Type B pancreatic cell (in vitro differentiated cells): Measurements from ENCODE around the gene FCHO1. TPM values are rescaled to one million over a fixed set of nuclear protein-coding genes. Genes with fewer than 3 reads are reported as not detected.

Experiments used
- DNase-seq: peaks from one replicate; pipeline ENCODE4 v3.0.0; 2021; ENCODE audit warnings: mixed read lengths; ENCODE audit not compliant: unreplicated experiment; ENCODE audit errors: extremely low spot score
- H3K27ac Mint-ChIP-seq: 2 replicates; pipeline ENCODE4 v1.8.0; 2021; ENCODE audit warnings: mild to moderate bottlenecking, mixed read lengths
- H3K27me3 Mint-ChIP-seq: 2 replicates; pipeline ENCODE4 v1.8.0; 2021; ENCODE audit warnings: mixed read lengths
- H3K36me3 Mint-ChIP-seq: 2 replicates; pipeline ENCODE4 v1.8.0; 2021; ENCODE audit warnings: mixed read lengths
- H3K4me1 Mint-ChIP-seq: one replicate; pipeline ENCODE4 v1.8.0; 2021; ENCODE audit warnings: mixed read lengths; ENCODE audit not compliant: unreplicated experiment
- H3K4me3 Mint-ChIP-seq: 2 replicates; pipeline ENCODE4 v1.8.0; 2021; ENCODE audit warnings: mild to moderate bottlenecking, mixed read lengths
- H3K9me3 Mint-ChIP-seq: 2 replicates; pipeline ENCODE4 v1.8.0; 2021; ENCODE audit warnings: mixed read lengths
- total RNA-seq: library from RNA; stranded (reverse); gene quantifications from 2 replicates; pipeline ENCODE4 v1.2.1, GENCODE V29; 2021; ENCODE audit warnings: low replicate concordance
- TF ChIP-seq, protein P1 (sequence below): fragments of 200-600 bp; sonication (generic); conservative IDR thresholded peaks from 2 replicates; pipeline ENCODE4 v1.5.0; 2021; ENCODE audit warnings: antibody characterized with exemption, mild to moderate bottlenecking

The FCHO1 gene
- total RNA-seq, 1 donor from 2014 or later: 4.4 TPM

DNA sequence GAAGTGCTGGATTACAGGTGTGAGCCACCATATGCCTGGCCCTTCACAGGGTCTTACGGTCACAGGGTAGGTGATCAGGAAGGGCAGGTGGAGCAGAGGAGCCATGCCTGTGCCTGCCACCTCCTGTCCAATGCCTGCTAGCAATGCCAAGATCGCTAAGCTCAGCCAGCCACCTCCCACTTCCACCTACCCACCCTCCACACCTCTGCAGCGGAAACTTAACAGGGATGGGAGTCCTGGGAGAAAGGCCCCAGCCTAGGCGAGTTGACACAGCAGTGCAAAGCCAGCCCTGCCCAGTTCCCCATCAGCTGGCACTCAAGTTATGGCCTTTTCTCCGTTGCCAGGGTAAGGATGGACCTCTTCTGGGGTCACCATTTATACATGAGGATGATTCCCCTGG is 15.9 kb upstream of the FCHO1 start:
- Mint-ChIP-seq H3K36me3 (peaks cover 27% of the 10 kb centered on the region), H3K27me3 (no peaks in the 10 kb centered on the region), H3K27ac (no peak overlapping the region), H3K9me3 (no peaks in the 10 kb centered on the region), H3K4me3 (no peak overlapping the region), H3K4me1 (peaks cover 5% of the 10 kb centered on the region)
- DNase-seq: no peak
- TF ChIP-seq, protein P1, sequence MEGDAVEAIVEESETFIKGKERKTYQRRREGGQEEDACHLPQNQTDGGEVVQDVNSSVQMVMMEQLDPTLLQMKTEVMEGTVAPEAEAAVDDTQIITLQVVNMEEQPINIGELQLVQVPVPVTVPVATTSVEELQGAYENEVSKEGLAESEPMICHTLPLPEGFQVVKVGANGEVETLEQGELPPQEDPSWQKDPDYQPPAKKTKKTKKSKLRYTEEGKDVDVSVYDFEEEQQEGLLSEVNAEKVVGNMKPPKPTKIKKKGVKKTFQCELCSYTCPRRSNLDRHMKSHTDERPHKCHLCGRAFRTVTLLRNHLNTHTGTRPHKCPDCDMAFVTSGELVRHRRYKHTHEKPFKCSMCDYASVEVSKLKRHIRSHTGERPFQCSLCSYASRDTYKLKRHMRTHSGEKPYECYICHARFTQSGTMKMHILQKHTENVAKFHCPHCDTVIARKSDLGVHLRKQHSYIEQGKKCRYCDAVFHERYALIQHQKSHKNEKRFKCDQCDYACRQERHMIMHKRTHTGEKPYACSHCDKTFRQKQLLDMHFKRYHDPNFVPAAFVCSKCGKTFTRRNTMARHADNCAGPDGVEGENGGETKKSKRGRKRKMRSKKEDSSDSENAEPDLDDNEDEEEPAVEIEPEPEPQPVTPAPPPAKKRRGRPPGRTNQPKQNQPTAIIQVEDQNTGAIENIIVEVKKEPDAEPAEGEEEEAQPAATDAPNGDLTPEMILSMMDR: no peak

DNA sequence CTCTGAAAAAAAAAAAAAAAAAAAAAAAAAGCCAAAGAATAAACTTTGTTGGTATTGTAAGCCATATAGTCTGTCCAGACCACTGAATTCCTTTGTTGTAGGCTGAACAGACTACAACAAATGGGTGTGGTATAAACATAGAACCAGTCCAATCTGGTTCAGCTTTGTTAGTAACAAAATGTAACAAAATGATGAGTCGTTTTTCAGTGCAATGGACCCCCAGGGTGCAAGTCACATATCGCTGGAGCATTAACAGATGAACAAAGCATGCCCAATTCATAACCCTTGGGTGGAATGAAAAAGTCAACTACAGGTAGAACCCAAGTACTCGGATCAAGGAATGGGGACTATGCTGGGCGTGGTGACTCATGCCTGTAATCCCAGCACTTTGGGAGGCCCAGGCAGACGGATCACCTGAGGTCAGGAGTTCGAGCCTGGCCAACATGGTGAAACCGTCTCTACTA is 13.6 kb upstream of the FCHO1 start:
- H3K4me3 Mint-ChIP-seq: peak overlapping the region; percentile 36
- no peak for DNase-seq
- H3K4me1 Mint-ChIP-seq: no peaks in the 10 kb centered on the region
- no peaks in the 10 kb centered on the region for H3K9me3 Mint-ChIP-seq
- peaks cover 9% of the 10 kb centered on the region for H3K36me3 Mint-ChIP-seq
- H3K27me3 Mint-ChIP-seq: no peaks in the 10 kb centered on the region
- H3K27ac Mint-ChIP-seq: peak overlapping the region; percentile 69
- TF ChIP-seq, protein P1: no peak

DNA sequence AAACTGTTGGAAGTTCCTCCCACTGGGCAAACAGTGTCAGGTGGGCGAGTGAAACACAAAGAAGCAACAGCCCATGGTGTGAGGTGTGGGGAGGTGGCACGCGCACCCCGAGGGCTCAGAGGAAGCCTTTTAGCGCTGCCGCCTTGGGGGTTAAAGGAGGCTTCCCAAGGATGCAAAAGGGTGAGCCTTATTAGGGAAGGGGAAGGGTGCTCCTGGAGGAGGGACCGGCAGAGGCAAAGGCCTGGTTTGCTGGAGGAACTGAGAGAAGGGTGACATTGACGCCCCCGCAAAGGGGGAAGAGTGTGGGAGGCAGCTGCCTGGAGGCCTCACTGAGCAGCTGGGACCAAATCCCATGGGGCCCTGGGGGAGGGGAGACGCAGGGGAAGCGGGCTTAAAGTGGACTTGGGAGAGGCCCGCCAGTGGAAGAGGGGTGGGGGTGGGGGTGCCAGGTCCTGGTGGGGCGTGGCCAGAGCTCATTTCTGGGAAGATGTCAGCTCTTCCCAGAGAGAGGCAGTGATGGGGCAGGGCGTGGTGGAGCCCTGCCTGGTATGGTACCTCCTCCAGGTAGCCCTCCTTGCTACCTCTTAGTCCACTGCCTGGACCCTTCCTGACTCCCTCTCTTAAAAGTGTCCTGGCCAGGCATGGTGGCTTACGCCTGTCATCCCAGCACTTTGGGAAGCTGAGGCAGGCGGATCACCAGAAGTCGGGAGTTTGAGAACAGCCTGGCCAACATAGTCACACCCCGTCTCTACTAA is 12.0 kb upstream of the FCHO1 start:
- no peak for DNase-seq
- no peaks in the 10 kb centered on the region for H3K27me3 Mint-ChIP-seq
- no peaks in the 10 kb centered on the region for H3K9me3 Mint-ChIP-seq
- no peak overlapping the region for H3K27ac Mint-ChIP-seq
- H3K4me3 Mint-ChIP-seq: no peak overlapping the region
- TF ChIP-seq, protein P1: no peak
- no peaks in the 10 kb centered on the region for H3K4me1 Mint-ChIP-seq
- H3K36me3 Mint-ChIP-seq: peaks cover 4% of the 10 kb centered on the region

DNA sequence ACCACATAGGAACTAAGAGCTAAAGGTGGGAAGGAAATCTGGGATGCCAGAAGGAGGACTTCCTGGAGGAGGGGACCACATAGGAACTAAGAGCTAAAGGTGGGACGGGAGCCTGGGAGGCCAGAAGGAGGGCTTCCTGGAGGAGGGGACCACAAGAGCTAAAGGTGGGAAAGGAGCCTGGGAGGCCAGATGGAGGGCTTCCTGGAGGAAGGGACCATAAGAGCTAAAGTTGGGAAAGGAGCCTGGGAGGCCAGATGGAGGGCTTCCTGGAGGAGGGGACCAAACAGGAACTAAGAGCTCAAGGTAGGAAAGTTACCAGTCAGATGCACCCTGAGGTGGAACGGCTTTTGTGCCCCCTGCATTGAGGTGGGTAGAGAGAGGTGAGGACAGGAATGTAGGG is 9.8 kb upstream of the FCHO1 start:
- Mint-ChIP-seq H3K27me3 (no peaks in the 10 kb centered on the region), H3K4me3 (no peak overlapping the region), H3K36me3 (no peaks in the 10 kb centered on the region)

DNA sequence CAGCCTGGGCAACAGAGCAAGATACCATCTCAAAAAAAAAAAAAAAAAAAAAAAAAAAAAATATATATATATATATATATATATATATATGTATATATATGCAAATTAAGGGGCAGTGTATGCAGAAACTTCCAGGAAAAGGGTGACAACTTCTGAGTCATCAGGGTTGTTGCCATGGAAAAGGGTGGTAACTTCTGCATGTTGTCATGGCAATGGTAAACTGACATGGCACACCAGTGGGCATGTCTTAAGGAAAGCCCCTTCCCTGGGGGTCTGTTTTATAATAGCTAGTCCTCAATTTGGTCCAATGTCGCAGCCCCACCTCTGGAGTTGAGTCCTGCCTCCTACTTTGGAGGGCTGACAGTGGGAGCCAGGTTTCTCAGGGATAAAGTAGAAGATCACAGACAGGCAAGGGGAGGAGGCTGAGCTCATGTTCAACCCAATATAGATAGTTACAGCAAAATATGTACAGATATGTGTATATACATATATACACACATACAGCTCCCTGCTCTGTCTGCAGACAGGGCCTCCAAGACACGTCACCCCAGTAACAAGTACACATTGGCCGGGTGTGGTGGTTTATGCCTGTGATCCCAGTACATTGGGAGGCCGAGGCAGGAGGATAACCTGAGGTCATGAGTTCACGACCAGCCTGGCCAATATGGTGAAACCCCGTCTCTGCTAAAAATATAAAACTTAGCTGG is 7.2 kb upstream of the FCHO1 start:
- Mint-ChIP-seq H3K4me1 (no peaks in the 10 kb centered on the region), H3K27me3 (peaks cover 3% of the 10 kb centered on the region), H3K9me3 (no peaks in the 10 kb centered on the region), H3K36me3 (no peaks in the 10 kb centered on the region), H3K4me3 (no peak overlapping the region), H3K27ac (no peak overlapping the region)
- TF ChIP-seq, protein P1: no peak
- DNase-seq: no peak

More for the DNA sequence above, 9.8 kb upstream of the FCHO1 start:
- no peak for DNase-seq
- TF ChIP-seq, protein P1: no peak
- Mint-ChIP-seq H3K27ac (no peak overlapping the region), H3K9me3 (no peaks in the 10 kb centered on the region), H3K4me1 (no peaks in the 10 kb centered on the region)
